Activated CD8-positive, alpha-beta memory T cell treated with anti-CD3 and anti-CD28 coated beads, Interleukin-2, amount 10 ng/mL, durations not matched to agents 7 days and 5 days (primary cell): ENCODE measurements around the gene RPS29. TPM values are rescaled to one million over a fixed set of nuclear protein-coding genes. Genes with fewer than 3 reads are reported as not detected.
A peak's percentile ranks its signal among the peaks of the same experiment; 100 is the strongest.

Source experiments
- ATAC-seq: fragments of 150-1000 bp; cut with Tn5 transposase; one replicate; pipeline ENCODE4 v1.10.0; 2021; ENCODE audit warnings: moderate library complexity
- CTCF ChIA-PET: fragments of 350-600 bp; sonication (Branson Sonifier 250); formaldehyde crosslinking; loops from one replicate; lab custom pipeline; 2021; ENCODE audit warnings: antibody characterized with exemption; lab: Charles Lee
- DNase-seq: peaks from one replicate; pipeline ENCODE4 v3.0.0-alpha.2; 2020
- H3K27ac Mint-ChIP-seq: one replicate; pipeline ENCODE4 v1.8.0; 2021; ENCODE audit warnings: mild to moderate bottlenecking, mixed read lengths
- H3K27me3 Mint-ChIP-seq: one replicate; pipeline ENCODE4 v1.8.0; 2021; ENCODE audit warnings: mixed read lengths
- H3K36me3 Mint-ChIP-seq: one replicate; pipeline ENCODE4 v1.8.0; 2021; ENCODE audit warnings: mild to moderate bottlenecking, mixed read lengths
- H3K4me1 Mint-ChIP-seq: one replicate; pipeline ENCODE4 v1.8.0; 2021; ENCODE audit warnings: mixed read lengths
- H3K4me3 Mint-ChIP-seq: one replicate; pipeline ENCODE4 v1.8.0; 2021; ENCODE audit warnings: mild to moderate bottlenecking, moderate library complexity, mixed read lengths
- H3K9me3 Mint-ChIP-seq: one replicate; pipeline ENCODE4 v1.8.0; 2022; ENCODE audit warnings: low read depth, mixed read lengths
- total RNA-seq, 2 experiments: library from RNA; stranded (reverse); gene quantifications; one replicate each; pipeline ENCODE4 v1.2.3, GENCODE V29; 2021

Gene RPS29
- 1,000 to 10,000 TPM; 1,378 to 1,419 TPM for total RNA-seq

- H3K4me3 Mint-ChIP-seq = peak within 1 kb of the TSS; percentile 89
- H3K9me3 Mint-ChIP-seq = no peaks in the 10 kb centered on the region
- CTCF ChIA-PET = interaction anchor here (0.9 to 4.6 kb wide), 15 partner anchors 11 to 276 kb away, joined by 3 to 78 read pairs (median 4); partner anchors contain the start of genes DNAAF2, LRR1, MGAT2 and RPL36AL
- peaks cover 46% of the 10 kb centered on the region for H3K36me3 Mint-ChIP-seq
- DNase-seq (peak; percentile 99), ATAC-seq (peak; percentile 87)
- H3K27ac Mint-ChIP-seq = peak within 1 kb of the TSS; percentile 99
- peaks cover 38% of the 10 kb centered on the region for H3K4me1 Mint-ChIP-seq
- H3K27me3 Mint-ChIP-seq = no peaks in the 10 kb centered on the region
Measured at GRCh38 chr14:49585803-49586672, at the start of gene RPS29. Gene RPS29 (minus strand): TSS chr14:49586380. CDS start chr14:49586346, 34 bp downstream.

DNA sequence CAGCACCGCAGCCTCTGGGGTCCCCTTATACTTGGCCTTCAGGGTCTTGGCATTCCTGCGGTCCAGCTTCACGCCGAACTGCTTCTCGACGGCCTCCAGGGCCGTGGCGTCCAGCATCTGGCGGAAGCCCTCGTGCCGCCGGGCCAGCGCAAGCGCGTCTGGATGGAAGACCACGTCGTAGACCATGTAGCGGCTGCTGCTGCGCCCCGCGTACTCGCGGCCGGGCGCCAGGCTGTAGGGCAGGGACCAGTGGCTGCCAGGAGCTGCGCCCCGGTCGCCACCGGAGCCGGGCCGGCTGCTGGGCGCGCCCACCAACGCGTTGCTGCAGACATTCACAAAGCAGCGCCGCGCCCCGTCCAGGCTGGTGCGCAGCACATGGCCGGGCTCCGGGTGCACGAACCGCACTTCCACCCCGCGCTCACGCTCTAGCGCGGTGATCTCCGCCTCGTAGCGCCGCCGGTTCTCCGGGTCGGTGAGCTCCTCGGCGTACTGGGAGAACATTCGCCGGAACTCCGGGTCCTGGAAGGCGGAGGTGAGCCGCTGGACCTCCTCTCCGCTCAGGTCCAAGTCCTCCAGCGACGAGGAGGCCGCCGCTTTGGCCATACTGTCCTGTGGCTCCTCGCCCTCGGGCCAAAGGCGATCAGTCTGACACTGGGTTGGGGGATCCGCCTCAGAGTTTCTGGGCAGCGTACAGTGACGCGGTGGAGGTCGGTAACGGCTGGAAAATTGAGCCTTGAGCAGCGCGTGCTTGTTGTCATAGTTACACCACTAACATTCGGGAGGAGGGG lies 48.6 kb upstream of the RPS29 start, which contains the start of gene DNAAF2:
DNAAF2 (minus strand) TSS at position 698 of the 788 bp plus-strand sequence; CDS start at position 603, 95 bp downstream.
- Mint-ChIP-seq H3K36me3 (peaks cover 26% of the 10 kb centered on the region), H3K9me3 (no peaks in the 10 kb centered on the region), H3K27ac (peak within 1 kb of the TSS; percentile 94), H3K4me1 (peaks cover 47% of the 10 kb centered on the region), H3K27me3 (no peaks in the 10 kb centered on the region), H3K4me3 (peak within 1 kb of the TSS; percentile 87)
- DNase-seq (peak; percentile 78), ATAC-seq (peak; percentile 45)
- CTCF ChIA-PET = interaction anchor here (0.8 to 2.6 kb wide), 29 partner anchors 8 to 686 kb away, joined by 3 to 32 read pairs (median 5); partner anchors contain the start of genes KLHDC1, KLHDC2, LRR1 and MGAT2

DNA sequence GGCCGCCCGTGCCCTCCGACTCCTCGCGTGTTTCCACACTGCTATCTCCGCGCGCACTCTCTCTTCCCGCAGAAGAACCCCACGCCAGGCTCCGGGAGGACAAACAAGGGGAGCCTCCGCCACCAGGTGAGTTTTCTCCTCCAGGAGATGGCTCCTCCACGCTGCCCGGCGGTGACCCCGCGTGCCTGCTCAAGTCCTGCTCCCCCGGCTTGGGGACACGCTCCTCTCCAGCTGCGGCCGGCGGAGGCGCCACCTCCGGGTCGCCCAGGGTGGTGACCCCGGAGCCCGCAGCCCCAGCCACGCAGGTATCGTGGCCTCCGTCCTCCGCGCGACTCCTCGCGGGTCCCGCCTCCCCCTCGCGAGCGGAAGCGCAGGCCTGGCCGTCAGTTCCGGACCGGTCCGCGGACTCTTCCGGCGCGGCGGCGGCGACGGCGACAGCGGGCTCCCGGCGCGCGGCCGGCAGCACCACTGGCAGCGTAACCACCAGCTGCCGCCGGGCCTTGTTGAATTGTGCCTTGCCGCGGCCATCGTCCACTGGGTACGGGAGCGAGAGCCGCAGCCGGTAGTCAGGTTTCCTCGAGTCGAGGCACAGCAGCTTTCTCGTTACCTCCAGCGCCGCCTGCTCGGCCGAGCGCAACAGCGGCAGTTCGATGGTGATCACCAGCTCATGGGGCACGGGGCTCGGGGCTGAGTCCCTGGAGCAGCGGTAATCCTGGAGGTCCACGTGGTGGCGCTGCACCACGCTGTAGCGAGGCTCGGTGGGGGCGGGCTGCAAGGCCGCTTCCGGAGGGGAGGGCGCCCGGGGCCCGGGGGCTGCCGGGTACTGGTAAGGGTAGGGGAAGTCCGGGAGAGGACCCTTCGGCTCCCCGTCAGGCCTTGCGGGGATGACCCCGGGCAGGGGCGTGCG lies 47.7 kb upstream of the RPS29 start:
- no peaks in the 10 kb centered on the region for H3K9me3 Mint-ChIP-seq
- no peaks in the 10 kb centered on the region for H3K27me3 Mint-ChIP-seq
- H3K36me3 Mint-ChIP-seq = peaks cover 23% of the 10 kb centered on the region
- H3K27ac Mint-ChIP-seq = peak overlapping the region; percentile 94
- H3K4me3 Mint-ChIP-seq = peak overlapping the region; percentile 87
- ATAC-seq (peak; percentile 83), DNase-seq (peak; percentile 96)
- H3K4me1 Mint-ChIP-seq = peaks cover 47% of the 10 kb centered on the region
- CTCF ChIA-PET = interaction anchor here (0.6 to 2.6 kb wide), 33 partner anchors 8 to 687 kb away, joined by 3 to 32 read pairs (median 4); partner anchors contain the start of genes KLHDC1, KLHDC2, MGAT2 and NEMF

DNA sequence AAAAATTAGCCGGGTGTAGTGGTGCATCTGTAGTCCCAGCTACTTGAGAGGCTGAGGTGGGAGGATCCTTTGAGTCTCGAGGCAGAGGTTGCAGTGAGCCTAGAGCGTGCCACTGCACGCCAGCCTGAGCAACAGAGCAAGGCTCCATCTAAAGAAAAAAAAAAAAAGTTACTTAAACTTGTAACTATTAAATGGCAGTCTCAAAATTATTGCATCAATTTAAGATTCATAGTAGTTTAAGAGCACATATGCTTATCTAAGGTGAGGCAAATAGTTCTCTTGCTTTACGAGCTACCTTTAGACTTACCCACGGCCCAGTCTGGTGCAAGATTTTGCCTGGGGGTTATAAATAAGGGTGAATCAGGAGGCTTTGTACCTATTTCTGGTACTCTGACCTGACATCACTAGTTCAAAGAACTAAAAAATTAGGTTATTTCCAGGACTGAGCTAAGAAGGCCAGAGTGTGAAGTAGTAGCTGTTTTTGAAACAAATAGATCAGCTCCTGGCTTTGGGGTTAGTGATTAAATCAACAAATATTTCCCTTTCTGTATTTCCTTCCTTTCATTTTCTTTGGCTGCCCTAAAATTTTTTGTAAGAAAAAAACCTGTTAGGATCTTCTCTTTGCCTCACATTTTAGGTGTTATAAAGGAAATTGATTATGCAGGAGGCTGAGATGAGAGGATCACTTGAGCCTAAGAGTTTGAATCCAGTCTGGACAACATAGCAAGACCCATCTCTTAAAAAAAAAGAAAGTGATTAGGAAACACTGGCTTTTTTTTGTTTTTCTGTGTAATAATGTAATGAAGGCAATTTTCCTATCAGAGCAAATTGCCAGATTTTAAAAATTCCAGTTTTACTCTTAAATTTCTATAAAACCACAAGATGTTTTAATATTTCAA lies 38.0 kb upstream of the RPS29 start:
- Mint-ChIP-seq H3K4me3 (peak overlapping the region; percentile 84), H3K27me3 (no peaks in the 10 kb centered on the region), H3K27ac (peak overlapping the region; percentile 80), H3K4me1 (peaks cover 42% of the 10 kb centered on the region), H3K36me3 (peaks cover 52% of the 10 kb centered on the region), H3K9me3 (no peaks in the 10 kb centered on the region)
- no peak for ATAC-seq
- CTCF ChIA-PET = interaction anchor here (0.8 to 2.4 kb wide), 8 partner anchors 10 to 238 kb away, joined by 3 to 8 read pairs (median 4); partner anchors contain the start of genes LRR1 and RPS29
- peak; percentile 52 for DNase-seq

- H3K9me3 Mint-ChIP-seq = no peaks in the 10 kb centered on the region
- H3K27ac Mint-ChIP-seq = peak overlapping the region; percentile 80
- no peak for DNase-seq
- peaks cover 44% of the 10 kb centered on the region for H3K4me1 Mint-ChIP-seq
- H3K4me3 Mint-ChIP-seq = peak overlapping the region; percentile 84
- no peaks in the 10 kb centered on the region for H3K27me3 Mint-ChIP-seq
- H3K36me3 Mint-ChIP-seq = peaks cover 57% of the 10 kb centered on the region
- no peak for ATAC-seq
- CTCF ChIA-PET = interaction anchor here (1.0 to 4.0 kb wide), 6 partner anchors 11 to 38 kb away, joined by 3 to 32 read pairs (median 4); partner anchors contain the start of genes DNAAF2, LRR1 and RPS29
Measured at GRCh38 chr14:49623387-49623786, 37.2 kb upstream of the RPS29 start.

GRCh38 chr14:49622022-49622607 lies 35.9 kb upstream of the RPS29 start:
- no peak for ATAC-seq
- Mint-ChIP-seq H3K9me3 (no peaks in the 10 kb centered on the region), H3K4me3 (peak overlapping the region; percentile 84), H3K27me3 (no peaks in the 10 kb centered on the region), H3K27ac (peak overlapping the region; percentile 92), H3K36me3 (peaks cover 64% of the 10 kb centered on the region), H3K4me1 (peaks cover 49% of the 10 kb centered on the region)
- CTCF ChIA-PET = interaction anchor here (0.6 to 4.0 kb wide), 7 partner anchors 9 to 230 kb away, joined by 3 to 34 read pairs (median 6); partner anchors contain the start of genes DNAAF2, KLHDC2 and NEMF
- DNase-seq = no peak

GRCh38 chr14:49621114-49621881 lies 35.1 kb upstream of the RPS29 start:
- ATAC-seq (no peak), DNase-seq (peak; percentile 79)
- H3K4me1 Mint-ChIP-seq = peaks cover 50% of the 10 kb centered on the region
- H3K27me3 Mint-ChIP-seq = no peaks in the 10 kb centered on the region
- H3K36me3 Mint-ChIP-seq = peaks cover 65% of the 10 kb centered on the region
- H3K9me3 Mint-ChIP-seq = no peaks in the 10 kb centered on the region
- H3K4me3 Mint-ChIP-seq = peak overlapping the region; percentile 84
- H3K27ac Mint-ChIP-seq = peak overlapping the region; percentile 92
- CTCF ChIA-PET = interaction anchor here (0.6 to 4.0 kb wide), 19 partner anchors 9 to 245 kb away, joined by 3 to 34 read pairs (median 6); partner anchors contain the start of genes DNAAF2, KLHDC1, KLHDC2 and LRR1

GRCh38 chr14:49620182-49621113 lies 34.3 kb upstream of the RPS29 start, which contains the start of the genes MGAT2 and RPL36AL:
Gene MGAT2 (plus strand): TSS chr14:49620799. CDS start chr14:49621269, 470 bp downstream.
Gene RPL36AL (minus strand): TSS chr14:49620626. CDS start chr14:49619104, 1,522 bp downstream.
- Mint-ChIP-seq H3K36me3 (peaks cover 66% of the 10 kb centered on the region), H3K4me3 (peak within 1 kb of the TSS; percentile 84), H3K27me3 (no peaks in the 10 kb centered on the region), H3K27ac (peak within 1 kb of the TSS; percentile 92), H3K4me1 (peaks cover 46% of the 10 kb centered on the region), H3K9me3 (no peaks in the 10 kb centered on the region)
- CTCF ChIA-PET = interaction anchor here (1.0 to 4.0 kb wide), 18 partner anchors 9 to 246 kb away, joined by 3 to 34 read pairs (median 6); partner anchors contain the start of genes DNAAF2, KLHDC1, KLHDC2 and LRR1
- DNase-seq = peak; percentile 98
- peak; percentile 88 for ATAC-seq

DNA sequence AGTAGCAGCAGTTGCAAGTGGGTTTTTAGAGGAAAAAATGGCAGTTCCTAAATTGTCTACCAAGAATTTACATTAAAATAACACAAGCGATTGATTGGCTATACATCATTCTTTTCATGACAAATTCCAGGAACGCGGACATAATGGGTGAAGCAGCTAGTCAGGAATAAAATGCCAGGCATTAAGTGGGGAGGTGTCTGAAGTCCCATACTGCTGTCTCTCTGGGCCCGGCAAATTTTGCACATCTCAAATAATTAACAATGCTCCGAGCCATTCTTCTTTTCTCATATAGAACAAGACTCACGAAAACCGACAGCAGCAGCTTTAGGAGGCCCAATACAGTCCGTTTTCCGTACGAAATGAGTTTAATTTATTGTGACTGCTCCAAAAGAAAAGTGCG lies 33.5 kb upstream of the RPS29 start:
- no peak for DNase-seq
- Mint-ChIP-seq H3K36me3 (peaks cover 65% of the 10 kb centered on the region), H3K4me1 (peaks cover 42% of the 10 kb centered on the region), H3K27me3 (no peaks in the 10 kb centered on the region), H3K27ac (peak overlapping the region; percentile 92), H3K9me3 (no peaks in the 10 kb centered on the region), H3K4me3 (peak overlapping the region; percentile 84)
- CTCF ChIA-PET = interaction anchor here (1.1 to 4.0 kb wide), 13 partner anchors 8 to 246 kb away, joined by 3 to 34 read pairs (median 8); partner anchors contain the start of genes DNAAF2, KLHDC2, LRR1 and NEMF
- ATAC-seq = no peak
